Keratinocyte (primary cell): ENCODE results near the gene CCNK.

Source experiments
- EZH2 ChIP-seq: IDR thresholded peaks from one replicate; pipeline ENCODE4 v1.6.1; 2012; ENCODE audit warnings: inconsistent platforms, mild to moderate bottlenecking, low read length, moderate library complexity
- TF ChIP-seq, protein P1 (sequence below), 3 experiments: IDR thresholded peaks in 1 of 3; conservative IDR thresholded peaks in 1 of 3; optimal IDR thresholded peaks in 1 of 3; 2 replicates in 2 of 3; 3 replicates in 1 of 3; pipeline versions ENCODE3 to v1.5.1; 2011; ENCODE audit warnings: low read length in 3 of 3, mild to moderate bottlenecking in 3 of 3, moderate library complexity in 2 of 3, control low read depth in 1 of 3, inconsistent platforms in 1 of 3; ENCODE audit not compliant: insufficient read depth in 2 of 3; ENCODE audit errors: extremely low read depth in 1 of 3

DNA sequence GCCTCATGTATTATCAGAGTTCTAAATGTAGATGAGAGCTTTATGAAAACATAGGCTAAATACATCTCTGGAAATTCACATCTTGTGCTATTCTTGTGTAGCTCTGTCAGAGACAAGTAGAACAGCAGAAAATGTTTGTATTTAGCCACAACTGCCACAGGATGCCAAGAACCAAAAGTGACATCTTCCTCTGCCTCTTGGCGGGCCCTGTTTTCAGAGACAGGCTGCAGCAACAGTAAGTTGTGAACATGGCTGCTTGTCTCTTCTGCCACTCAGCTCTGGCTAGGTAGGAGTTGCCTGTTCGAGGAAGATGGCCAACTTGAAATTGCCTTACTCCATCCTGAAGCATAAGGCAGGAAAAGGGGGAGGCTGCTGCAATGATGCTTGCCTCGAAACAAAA, 30.9 kb upstream of the CCNK start:
- TF ChIP-seq, protein P1, sequence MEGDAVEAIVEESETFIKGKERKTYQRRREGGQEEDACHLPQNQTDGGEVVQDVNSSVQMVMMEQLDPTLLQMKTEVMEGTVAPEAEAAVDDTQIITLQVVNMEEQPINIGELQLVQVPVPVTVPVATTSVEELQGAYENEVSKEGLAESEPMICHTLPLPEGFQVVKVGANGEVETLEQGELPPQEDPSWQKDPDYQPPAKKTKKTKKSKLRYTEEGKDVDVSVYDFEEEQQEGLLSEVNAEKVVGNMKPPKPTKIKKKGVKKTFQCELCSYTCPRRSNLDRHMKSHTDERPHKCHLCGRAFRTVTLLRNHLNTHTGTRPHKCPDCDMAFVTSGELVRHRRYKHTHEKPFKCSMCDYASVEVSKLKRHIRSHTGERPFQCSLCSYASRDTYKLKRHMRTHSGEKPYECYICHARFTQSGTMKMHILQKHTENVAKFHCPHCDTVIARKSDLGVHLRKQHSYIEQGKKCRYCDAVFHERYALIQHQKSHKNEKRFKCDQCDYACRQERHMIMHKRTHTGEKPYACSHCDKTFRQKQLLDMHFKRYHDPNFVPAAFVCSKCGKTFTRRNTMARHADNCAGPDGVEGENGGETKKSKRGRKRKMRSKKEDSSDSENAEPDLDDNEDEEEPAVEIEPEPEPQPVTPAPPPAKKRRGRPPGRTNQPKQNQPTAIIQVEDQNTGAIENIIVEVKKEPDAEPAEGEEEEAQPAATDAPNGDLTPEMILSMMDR (optimal IDR thresholded peaks at IDR 0.05 in 1 of 3, IDR thresholded peaks at IDR 0.05 in 1 of 3, conservative IDR thresholded peaks at IDR 0.05 in 1 of 3; ENCODE audit: extremely low read depth in 1 of 3, insufficient read depth in 2 of 3, low read length in 3 of 3): no peak
- no peak for TF ChIP-seq EZH2
